GM12801 (cell line): ENCODE measurements around the gene CSAD.

Experiments
- TF ChIP-seq, protein P1 (sequence below): IDR thresholded peaks from one replicate; pipeline ENCODE4 v1.5.1; 2011; ENCODE audit warnings: control low read depth; ENCODE audit not compliant: insufficient read length; ENCODE audit errors: extremely low read depth

Gene CSAD

DNA sequence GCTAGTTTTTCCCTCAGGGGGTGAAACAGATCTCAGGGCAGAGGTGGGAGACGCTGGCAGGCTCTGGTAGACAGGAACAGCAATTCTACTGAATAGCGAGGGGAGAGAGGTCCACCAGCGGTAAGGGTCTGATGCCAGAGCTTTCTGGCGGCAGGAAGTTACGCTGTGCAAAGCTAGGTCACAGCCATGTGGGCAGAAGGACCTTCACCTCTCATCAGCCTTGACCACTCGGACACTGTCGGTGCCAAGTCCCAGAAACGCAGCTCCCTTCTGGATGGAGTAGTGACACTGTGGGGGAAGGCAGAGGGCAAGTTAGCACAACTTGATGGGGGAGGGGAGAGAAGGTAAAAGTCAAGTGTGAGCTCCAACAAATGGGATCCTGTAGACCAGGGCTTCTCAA lies 10.5 kb downstream of the CSAD start:
- TF ChIP-seq, protein P1, sequence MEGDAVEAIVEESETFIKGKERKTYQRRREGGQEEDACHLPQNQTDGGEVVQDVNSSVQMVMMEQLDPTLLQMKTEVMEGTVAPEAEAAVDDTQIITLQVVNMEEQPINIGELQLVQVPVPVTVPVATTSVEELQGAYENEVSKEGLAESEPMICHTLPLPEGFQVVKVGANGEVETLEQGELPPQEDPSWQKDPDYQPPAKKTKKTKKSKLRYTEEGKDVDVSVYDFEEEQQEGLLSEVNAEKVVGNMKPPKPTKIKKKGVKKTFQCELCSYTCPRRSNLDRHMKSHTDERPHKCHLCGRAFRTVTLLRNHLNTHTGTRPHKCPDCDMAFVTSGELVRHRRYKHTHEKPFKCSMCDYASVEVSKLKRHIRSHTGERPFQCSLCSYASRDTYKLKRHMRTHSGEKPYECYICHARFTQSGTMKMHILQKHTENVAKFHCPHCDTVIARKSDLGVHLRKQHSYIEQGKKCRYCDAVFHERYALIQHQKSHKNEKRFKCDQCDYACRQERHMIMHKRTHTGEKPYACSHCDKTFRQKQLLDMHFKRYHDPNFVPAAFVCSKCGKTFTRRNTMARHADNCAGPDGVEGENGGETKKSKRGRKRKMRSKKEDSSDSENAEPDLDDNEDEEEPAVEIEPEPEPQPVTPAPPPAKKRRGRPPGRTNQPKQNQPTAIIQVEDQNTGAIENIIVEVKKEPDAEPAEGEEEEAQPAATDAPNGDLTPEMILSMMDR, result no peak

DNA sequence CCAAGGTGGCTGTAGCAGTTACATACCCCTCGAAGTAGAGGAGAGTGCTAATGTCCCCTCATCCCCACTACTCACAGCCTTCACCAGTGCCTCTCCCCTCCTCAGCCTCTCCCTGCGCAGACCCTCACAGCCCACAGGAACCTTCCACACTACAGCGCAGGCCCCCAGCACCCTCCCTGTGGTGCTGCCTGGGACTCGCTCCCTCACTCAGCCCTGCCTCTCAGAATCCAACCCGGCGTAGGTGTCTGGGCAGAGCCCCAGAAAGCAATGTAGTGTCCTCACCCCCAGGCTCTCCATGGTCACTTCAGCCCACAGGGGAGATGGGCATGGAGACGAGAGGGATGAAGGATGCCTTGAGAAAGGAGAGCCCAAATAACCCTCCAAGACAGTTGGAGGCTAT lies 11.1 kb downstream of the CSAD start:
- TF ChIP-seq, protein P1, result no peak

DNA sequence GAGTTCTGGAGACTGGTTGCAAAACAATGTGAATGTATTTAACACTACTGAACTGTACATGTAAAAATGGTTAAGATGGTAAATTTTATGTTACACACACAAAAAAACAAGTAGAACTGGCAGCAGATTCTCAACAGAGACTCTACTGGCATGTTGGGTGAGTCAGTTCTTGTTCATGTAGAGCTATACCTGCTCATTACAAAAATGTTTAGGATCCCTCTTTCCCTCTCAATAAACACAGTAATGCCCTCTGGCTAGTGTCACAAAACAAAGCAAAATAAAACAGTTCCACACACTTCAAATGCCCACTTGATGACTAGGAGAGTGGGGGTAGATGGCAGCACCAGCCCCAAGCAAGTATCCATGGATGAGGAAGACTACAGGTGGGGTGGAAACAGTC lies 13.9 kb downstream of the CSAD start:
- TF ChIP-seq, protein P1, result no peak

DNA sequence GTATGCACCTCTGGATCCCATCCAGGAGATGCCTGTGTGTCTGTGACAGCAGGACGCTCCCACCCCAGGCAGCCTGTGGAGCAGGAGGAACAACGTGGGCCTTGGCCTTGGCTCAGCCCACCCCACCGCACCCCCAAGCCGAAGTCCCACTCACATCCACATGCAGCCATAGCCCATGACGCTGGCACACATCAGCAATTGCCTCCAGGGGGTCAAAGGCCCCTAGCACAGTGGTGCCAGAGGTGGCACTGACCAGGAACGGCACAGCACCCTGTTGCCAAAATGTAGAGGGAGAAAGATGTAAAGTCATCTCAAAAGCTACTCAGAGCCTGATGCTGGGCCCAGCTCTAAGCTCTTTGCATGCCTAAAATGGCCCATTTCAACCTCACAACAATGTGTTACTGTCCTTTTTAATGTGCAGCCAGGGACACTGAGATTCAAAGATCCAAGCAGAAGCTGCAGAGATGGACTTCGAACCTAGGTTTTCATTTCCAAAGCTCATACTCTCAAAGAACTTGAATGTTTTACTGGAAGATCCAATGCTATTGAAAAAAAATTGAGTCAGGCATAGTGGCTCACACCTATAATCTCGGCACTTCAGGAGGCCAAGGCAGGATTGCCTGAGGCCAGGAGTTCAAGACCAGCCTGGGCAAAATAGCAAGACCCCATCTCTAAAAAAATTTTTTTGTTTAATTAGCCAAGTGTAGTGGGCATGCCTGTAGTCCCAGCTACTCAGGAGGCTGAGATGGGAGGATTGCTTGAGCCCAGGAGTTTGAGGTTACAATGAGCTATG lies 19.4 kb downstream of the CSAD start:
- TF ChIP-seq, protein P1, result no peak

DNA sequence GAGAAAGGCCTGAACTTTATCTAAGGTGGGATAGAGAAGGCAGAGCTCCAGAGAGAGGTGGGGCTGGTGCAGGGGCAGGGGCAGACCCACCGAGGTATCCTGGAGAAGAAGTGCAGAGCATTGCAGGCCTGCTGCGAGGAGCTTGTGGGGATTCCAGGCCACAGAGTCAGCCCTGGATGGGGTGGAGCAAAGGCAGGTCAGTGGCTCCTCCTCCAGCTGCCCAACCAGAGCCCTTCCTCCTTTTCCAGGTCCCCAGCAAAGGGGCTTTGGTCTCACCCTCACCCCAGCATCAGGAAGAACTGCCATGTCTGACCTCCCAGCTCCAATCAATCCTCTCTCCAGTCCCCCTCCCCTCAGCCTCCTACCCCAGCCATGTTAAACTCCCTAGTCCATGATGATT lies 20.1 kb downstream of the CSAD start:
- TF ChIP-seq, protein P1, result no peak

DNA sequence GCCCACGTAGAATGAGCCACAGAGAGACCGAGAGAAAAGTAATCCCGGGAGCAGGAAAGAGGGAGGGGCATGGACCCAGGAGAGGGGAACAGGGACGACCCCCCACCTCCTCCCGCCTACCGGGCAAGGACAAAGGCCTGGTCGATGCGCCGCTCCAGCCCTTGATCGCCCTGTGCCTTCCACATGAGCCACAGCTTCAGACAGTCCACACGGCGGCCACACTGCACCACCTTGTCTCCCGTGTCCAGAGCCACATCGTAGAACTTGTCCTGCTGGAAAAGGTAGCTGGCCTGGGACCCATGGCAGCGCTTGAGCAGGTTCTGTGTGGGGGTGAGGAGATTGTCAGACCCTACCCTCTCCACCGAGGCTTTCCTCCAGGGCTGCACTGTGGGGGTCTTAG lies 20.7 kb downstream of the CSAD start:
- TF ChIP-seq, protein P1, result no peak

DNA sequence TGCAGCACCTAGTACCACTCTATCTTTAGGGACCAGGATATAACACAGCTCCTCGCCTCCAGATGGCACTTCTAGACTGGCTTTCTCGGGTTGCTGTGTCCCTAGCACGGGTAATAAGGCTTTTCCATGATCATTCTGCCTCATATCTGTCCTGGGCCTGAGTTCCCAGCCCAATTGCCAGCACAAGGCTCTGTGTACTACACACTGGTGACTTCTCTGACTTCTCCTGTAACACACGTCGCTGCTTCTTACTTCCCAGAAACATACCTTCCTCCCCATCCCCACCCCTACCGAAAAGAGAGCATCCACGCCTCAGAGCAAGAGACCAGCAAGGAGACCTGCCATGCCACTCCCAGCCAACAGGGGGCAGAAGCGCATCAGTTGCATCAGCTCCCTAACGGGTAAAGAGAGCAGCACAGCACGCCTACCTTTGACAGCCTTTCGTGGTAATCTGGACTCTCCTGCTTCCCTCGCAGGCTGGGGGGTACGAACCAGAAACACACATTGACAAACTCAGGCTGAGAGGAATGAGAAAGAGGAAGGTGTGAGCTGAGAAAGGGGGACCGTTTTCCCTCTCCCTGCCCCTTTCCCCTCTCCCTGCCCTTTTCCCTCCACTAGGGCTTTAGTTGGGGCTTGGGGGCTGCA lies 21.4 kb downstream of the CSAD start:
- TF ChIP-seq, protein P1, result peak; percentile 97
